ENCODE results near the gene BUD13. TPM values are rescaled to one million over a fixed set of nuclear protein-coding genes. Genes with fewer than 3 reads are reported as not detected.

The BUD13 gene
- total and polyA plus RNA-seq, 2 experiments from 2014 or later = 17.0 to 24.8 TPM

GRCh38 chr11:116740741-116741140, 32.0 kb downstream of the BUD13 start:
- H3K36me3 Mint-ChIP-seq (ENCODE audit: low read depth) = no peaks in the 10 kb centered on the region; the same call in 2 of the 3 replicates
- no peak overlapping the region for H3K27ac Mint-ChIP-seq
- H3K27me3 Mint-ChIP-seq (ENCODE audit: insufficient read depth, low read depth, poor library complexity) = peaks cover 2% of the 10 kb centered on the region
- no peak overlapping the region for H3K4me3 Mint-ChIP-seq
- peaks cover 7% of the 10 kb centered on the region; the same call in 1 of the 2 replicates for H3K4me1 ChIP-seq (ENCODE audit: insufficient read depth)
- no peak for TF ChIP-seq ZNF462 (CRISPR knock-in tag; IDR thresholded peaks at IDR 0.05)
- no peak for TF ChIP-seq POLR2AphosphoS5 (IDR thresholded peaks at IDR 0.05; ENCODE audit: low read depth)
- no peak for TF ChIP-seq STAT1 (IDR thresholded peaks at IDR 0.05; ENCODE audit: unreplicated experiment)
- no peak for TF ChIP-seq CTCF (conservative IDR thresholded peaks at IDR 0.05; ENCODE audit: low read depth in 2 of 2)
- TF ChIP-seq ZNF331 (CRISPR knock-in tag; IDR thresholded peaks at IDR 0.05; ENCODE audit: low read depth) = no peak
- no peak for TF ChIP-seq NANOG (IDR thresholded peaks at IDR 0.05; ENCODE audit: borderline replicate concordance)
- TF ChIP-seq EZH2 (IDR thresholded peaks at IDR 0.05; ENCODE audit: low read depth, unreplicated experiment) = no peak
- TF ChIP-seq ETS1 (IDR thresholded peaks at IDR 0.05) = no peak
- no peak for TF ChIP-seq JUNB (IDR thresholded peaks at IDR 0.05; ENCODE audit: unreplicated experiment)
- TF ChIP-seq CREB1 (CRISPR knock-in tag; IDR thresholded peaks at IDR 0.05; ENCODE audit: low read depth) = no peak
- TF ChIP-seq EZH2phosphoT487 (IDR thresholded peaks at IDR 0.05; ENCODE audit: unreplicated experiment) = no peak
- TF ChIP-seq REST (IDR thresholded peaks at IDR 0.05; ENCODE audit: unreplicated experiment) = no peak
- no peak for TF ChIP-seq ZNF114 (CRISPR knock-in tag; IDR thresholded peaks at IDR 0.05)
- H3K27me3 ChIP-seq (ENCODE audit: insufficient read depth) = no peaks in the 10 kb centered on the region
- no peak overlapping the region for H3K4me2 ChIP-seq
- H4K20me1 ChIP-seq (replicated peaks; ENCODE audit: insufficient read depth) = no peaks in the 10 kb centered on the region
- H3F3A ChIP-seq (replicated peaks; ENCODE audit: low read depth) = no peaks in the 10 kb centered on the region; the same call in 1 of the 2 replicates
- H3K36me3 ChIP-seq (ENCODE audit: insufficient read depth) = no peaks in the 10 kb centered on the region
- DNase-seq (ENCODE audit: low spot score) (no peak), ATAC-seq (no peak)
- no peaks in the 10 kb centered on the region for H3K9me2 ChIP-seq (ENCODE audit: insufficient read depth)
- H2AFZ ChIP-seq = no peak overlapping the region
- no peaks in the 10 kb centered on the region for H3K79me2 ChIP-seq (replicated peaks; ENCODE audit: insufficient read depth)
- H3K9me3 Mint-ChIP-seq = no peaks in the 10 kb centered on the region
- H3K4me3 ChIP-seq = no peak overlapping the region
- H3K4me1 Mint-ChIP-seq = peaks cover 22% of the 10 kb centered on the region
- H3K27ac ChIP-seq (ENCODE audit: low read depth) = no peak overlapping the region
